A549 (cell line): ENCODE measurements around the gene MRFAP1L1.

Experiments
- CBX8 ChIP-seq: fragments of 200-600 bp; sonication (generic); IDR thresholded peaks from 2 replicates; pipeline ENCODE4 v1.6.1; 2016
- CEBPB ChIP-seq, 2 experiments: fragments of >200 bp in 1 of 2; sonication (Bioruptor Twin) in 1 of 2; formaldehyde crosslinking in 1 of 2; IDR thresholded peaks; 2 replicates each; pipeline ENCODE4 v1.6.1; 2012 to 2016
- EP300 ChIP-seq, 2 experiments: fragments of >200 bp; sonication (Bioruptor Twin); formaldehyde crosslinking; IDR thresholded peaks; 2 replicates in 1 of 2; 3 replicates in 1 of 2; pipeline ENCODE4 v1.6.1; 2016 to 2017
- GATA3 ChIP-seq: IDR thresholded peaks from 2 replicates; pipeline ENCODE4 v1.6.1; 2012; ENCODE audit warnings: borderline replicate concordance
- POLR2A ChIP-seq: IDR thresholded peaks from 2 replicates; pipeline ENCODE4 v1.6.1; 2012; ENCODE audit warnings: mild to moderate bottlenecking, low read length
- RAD21 ChIP-seq, 2 experiments: fragments of >200 bp in 1 of 2; sonication (Bioruptor Twin) in 1 of 2; formaldehyde crosslinking in 1 of 2; IDR thresholded peaks in 1 of 2; conservative IDR thresholded peaks in 1 of 2; 2 replicates in 1 of 2; 3 replicates in 1 of 2; pipeline ENCODE4 v1.6.1; 2012 to 2018; ENCODE audit warnings: inconsistent platforms in 1 of 2
- RFX5 ChIP-seq: fragments of 450-650 bp; IDR thresholded peaks from 2 replicates; pipeline ENCODE4 v1.7.1; 2014; ENCODE audit warnings: antibody characterized with exemption, mild to moderate bottlenecking, moderate library complexity
- RNF2 ChIP-seq: fragments of 200-600 bp; sonication (generic); IDR thresholded peaks from 2 replicates; pipeline ENCODE4 v1.6.1; 2016; ENCODE audit warnings: low read depth, mild to moderate bottlenecking, antibody characterized with exemption, moderate library complexity, borderline replicate concordance
- TF ChIP-seq, protein P1 (sequence below): fragments of >200 bp; sonication (Bioruptor Twin); formaldehyde crosslinking; IDR thresholded peaks from 3 replicates; pipeline ENCODE4 v1.5.1; 2016

DNA sequence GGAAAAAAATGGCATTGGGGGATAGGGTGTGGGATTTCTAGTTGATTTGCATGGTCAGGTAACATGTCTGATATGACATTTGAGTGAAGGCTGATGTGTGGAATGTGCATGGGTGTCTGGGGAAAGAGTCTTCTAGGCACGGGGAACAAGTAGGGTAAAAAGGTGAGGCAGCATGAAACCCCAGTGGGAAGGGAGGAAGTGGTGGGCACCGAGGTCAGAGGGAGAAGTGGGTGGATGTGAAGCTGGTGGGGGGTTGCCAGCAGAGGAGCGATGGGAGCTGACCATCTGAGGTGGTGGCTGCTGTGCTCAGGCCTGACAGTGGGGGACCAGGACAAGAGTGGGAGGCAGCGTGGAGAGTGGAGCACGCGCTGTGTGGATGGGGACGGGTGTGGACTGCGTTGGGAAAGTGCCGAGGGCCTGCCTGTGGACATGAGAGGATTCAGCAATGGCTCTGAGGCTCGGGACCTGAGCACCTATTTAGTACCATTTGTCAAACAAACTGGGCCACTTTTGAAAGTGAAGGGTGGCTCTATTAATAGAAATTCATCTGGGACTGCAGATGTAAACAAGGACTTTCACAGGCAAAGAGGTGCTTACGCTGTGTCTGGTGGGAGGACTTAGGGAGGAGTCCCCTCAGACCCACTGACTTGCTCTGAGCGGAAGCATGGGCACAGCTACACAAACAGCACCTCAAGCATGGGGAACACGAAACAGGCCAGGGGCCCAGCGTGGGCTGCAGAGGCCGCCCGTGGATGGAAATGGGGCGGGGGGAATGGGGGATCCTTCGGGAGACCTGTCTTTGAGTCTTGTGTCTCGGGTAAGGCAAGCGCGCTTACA, 32.7 kb downstream of the MRFAP1L1 start:
- TF ChIP-seq, protein P1, sequence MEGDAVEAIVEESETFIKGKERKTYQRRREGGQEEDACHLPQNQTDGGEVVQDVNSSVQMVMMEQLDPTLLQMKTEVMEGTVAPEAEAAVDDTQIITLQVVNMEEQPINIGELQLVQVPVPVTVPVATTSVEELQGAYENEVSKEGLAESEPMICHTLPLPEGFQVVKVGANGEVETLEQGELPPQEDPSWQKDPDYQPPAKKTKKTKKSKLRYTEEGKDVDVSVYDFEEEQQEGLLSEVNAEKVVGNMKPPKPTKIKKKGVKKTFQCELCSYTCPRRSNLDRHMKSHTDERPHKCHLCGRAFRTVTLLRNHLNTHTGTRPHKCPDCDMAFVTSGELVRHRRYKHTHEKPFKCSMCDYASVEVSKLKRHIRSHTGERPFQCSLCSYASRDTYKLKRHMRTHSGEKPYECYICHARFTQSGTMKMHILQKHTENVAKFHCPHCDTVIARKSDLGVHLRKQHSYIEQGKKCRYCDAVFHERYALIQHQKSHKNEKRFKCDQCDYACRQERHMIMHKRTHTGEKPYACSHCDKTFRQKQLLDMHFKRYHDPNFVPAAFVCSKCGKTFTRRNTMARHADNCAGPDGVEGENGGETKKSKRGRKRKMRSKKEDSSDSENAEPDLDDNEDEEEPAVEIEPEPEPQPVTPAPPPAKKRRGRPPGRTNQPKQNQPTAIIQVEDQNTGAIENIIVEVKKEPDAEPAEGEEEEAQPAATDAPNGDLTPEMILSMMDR: no peak
- no peak for TF ChIP-seq RNF2
- no peak for TF ChIP-seq RAD21 (conservative IDR thresholded peaks at IDR 0.05 in 1 of 2, IDR thresholded peaks at IDR 0.05 in 1 of 2)
- no peak for TF ChIP-seq RFX5
- no peak for TF ChIP-seq CEBPB (IDR thresholded peaks at IDR 0.05)
- no peak for TF ChIP-seq EP300 (IDR thresholded peaks at IDR 0.05)
- no peak for TF ChIP-seq POLR2A
- TF ChIP-seq CBX8: no peak
- TF ChIP-seq GATA3: no peak
